ENCODE data around the gene KRT84. TPM values are rescaled to one million over a fixed set of nuclear protein-coding genes. Genes with fewer than 3 reads are reported as not detected.
A peak's percentile ranks its signal among the peaks of the same experiment; 100 is the strongest.

Gene KRT84
- not detected for total RNA-seq
- long read RNA-seq = 0 reads

GRCh38 chr12:52385226-52385702, at the start of gene KRT84:
Gene KRT84 (minus strand): TSS chr12:52385652. CDS start chr12:52385585, 67 bp downstream.
- no peak for DNase-seq (ENCODE audit: low spot score)

- no peak for DNase-seq (ENCODE audit: low spot score)
These were observed 49.5 kb upstream of the KRT84 start for GRCh38 chr12:52434760-52435530.

- no peak for DNase-seq (ENCODE audit: low spot score)
These were observed 48.8 kb upstream of the KRT84 start, which contains the start of gene KRT75 for GRCh38 chr12:52434081-52434733. Gene KRT75 (minus strand): TSS chr12:52434371. CDS start chr12:52434304, 67 bp downstream.

- DNase-seq (ENCODE audit: low spot score) = no peak
These were observed 48.1 kb upstream of the KRT84 start for GRCh38 chr12:52433501-52434080.

- peak; percentile 11 for DNase-seq (ENCODE audit: low spot score)
These were observed 47.2 kb upstream of the KRT84 start for GRCh38 chr12:52432559-52433207.

GRCh38 chr12:52428121-52428520, 42.7 kb upstream of the KRT84 start:
- no peak for DNase-seq (ENCODE audit: low spot score)

GRCh38 chr12:52427083-52427482, 41.6 kb upstream of the KRT84 start:
- DNase-seq (ENCODE audit: low spot score) = no peak

GRCh38 chr12:52426034-52426433, 40.6 kb upstream of the KRT84 start:
- no peak for DNase-seq (ENCODE audit: low spot score)

GRCh38 chr12:52425466-52425865, 40.0 kb upstream of the KRT84 start:
- DNase-seq (ENCODE audit: low spot score) = no peak

- DNase-seq (ENCODE audit: low spot score) = no peak
These were observed 38.4 kb upstream of the KRT84 start for GRCh38 chr12:52423661-52424500.

GRCh38 chr12:52423035-52423434, 37.6 kb upstream of the KRT84 start:
- DNase-seq (ENCODE audit: low spot score) = no peak

- DNase-seq (ENCODE audit: low spot score) = no peak
These were observed 34.2 kb upstream of the KRT84 start for GRCh38 chr12:52419656-52420055.

- DNase-seq (ENCODE audit: low spot score) = no peak
These were observed 33.2 kb upstream of the KRT84 start for GRCh38 chr12:52418576-52419110.

- DNase-seq (ENCODE audit: low spot score) = no peak
These were observed 32.3 kb upstream of the KRT84 start for GRCh38 chr12:52417740-52418139.

- no peak for DNase-seq (ENCODE audit: low spot score)
These were observed 31.3 kb upstream of the KRT84 start for GRCh38 chr12:52416795-52417194.

GRCh38 chr12:52415870-52416750, 30.7 kb upstream of the KRT84 start:
- no peak for DNase-seq (ENCODE audit: low spot score)

GRCh38 chr12:52414936-52415335, 29.5 kb upstream of the KRT84 start:
- no peak for DNase-seq (ENCODE audit: low spot score)

- no peak for DNase-seq (ENCODE audit: low spot score)
These were observed 28.4 kb upstream of the KRT84 start for GRCh38 chr12:52413782-52414345.

GRCh38 chr12:52413202-52413601, 27.8 kb upstream of the KRT84 start:
- DNase-seq (ENCODE audit: low spot score) = no peak
